Embryonic facial prominence (tissue), 1 donor: Measurements from ENCODE around the gene DAAM1.
A peak's percentile ranks its signal among the peaks of the same experiment; 100 is the strongest.

Experiments used
- DNase-seq: peaks from one replicate; pipeline ENCODE4 v3.0.0-alpha.2; 2016; ENCODE audit errors: extremely low spot score

Gene DAAM1

GRCh38 chr14:59314953-59315599 lies 126.6 kb downstream of the DAAM1 start:
- DNase-seq, result no peak

GRCh38 chr14:59316151-59316830 lies 127.8 kb downstream of the DAAM1 start:
- DNase-seq, result no peak

- no peak for DNase-seq
Measured at GRCh38 chr14:59317346-59317745, 128.9 kb downstream of the DAAM1 start.

- DNase-seq, result no peak
Measured at GRCh38 chr14:59317798-59318505, 129.5 kb downstream of the DAAM1 start.

GRCh38 chr14:59318908-59319307 lies 130.4 kb downstream of the DAAM1 start:
- no peak for DNase-seq

GRCh38 chr14:59320361-59320760 lies 131.9 kb downstream of the DAAM1 start:
- DNase-seq, result no peak

GRCh38 chr14:59320763-59321625 lies 132.5 kb downstream of the DAAM1 start:
- no peak for DNase-seq

GRCh38 chr14:59321626-59321949 lies 133.1 kb downstream of the DAAM1 start:
- DNase-seq, result no peak

- DNase-seq, result no peak
Measured at GRCh38 chr14:59325906-59326305, 137.4 kb downstream of the DAAM1 start.

GRCh38 chr14:59328454-59328853 lies 140.0 kb downstream of the DAAM1 start:
- no peak for DNase-seq

GRCh38 chr14:59330455-59330854 lies 142.0 kb downstream of the DAAM1 start:
- no peak for DNase-seq

GRCh38 chr14:59331217-59331616 lies 142.8 kb downstream of the DAAM1 start:
- no peak for DNase-seq

GRCh38 chr14:59332727-59333126 lies 144.3 kb downstream of the DAAM1 start:
- DNase-seq, result no peak

GRCh38 chr14:59333235-59333634 lies 144.8 kb downstream of the DAAM1 start:
- no peak for DNase-seq

GRCh38 chr14:59333668-59334067 lies 145.2 kb downstream of the DAAM1 start:
- DNase-seq, result peak; percentile 29

- DNase-seq, result no peak
Measured at GRCh38 chr14:59334253-59334652, 145.8 kb downstream of the DAAM1 start.

- no peak for DNase-seq
Measured at GRCh38 chr14:59336098-59336497, 147.6 kb downstream of the DAAM1 start.

GRCh38 chr14:59336706-59337105 lies 148.2 kb downstream of the DAAM1 start:
- no peak for DNase-seq

GRCh38 chr14:59337141-59337611 lies 148.7 kb downstream of the DAAM1 start:
- no peak for DNase-seq

- no peak for DNase-seq
Measured at GRCh38 chr14:59338761-59339160, 150.3 kb downstream of the DAAM1 start.

- no peak for DNase-seq
Measured at GRCh38 chr14:59339524-59340330, 151.3 kb downstream of the DAAM1 start.
